Ramos (cell line): ENCODE measurements around the gene VRK2.

Experiments
- in situ Hi-C: fragments of 300-500 bp; cut with MboI; formaldehyde crosslinking; loops from one replicate; pipeline ENCODE4 v1.14.3; 2022; ENCODE audit warnings: low sequenced_read_pairs; ENCODE audit not compliant: unreplicated experiment

The VRK2 gene

GRCh38 chr2:58046585-58047372, at the start of gene VRK2:
Gene VRK2 (plus strand): TSS chr2:58046806. CDS start chr2:58048832, 2,026 bp downstream.
- in situ Hi-C loops, result no loop called here

- in situ Hi-C loops, result no loop called here
Measured at GRCh38 chr2:58006256-58006951, 40.2 kb upstream of the VRK2 start.

GRCh38 chr2:58006952-58007284, 39.7 kb upstream of the VRK2 start:
- in situ Hi-C loops, result no loop called here

GRCh38 chr2:58010599-58010998, 36.0 kb upstream of the VRK2 start:
- in situ Hi-C loops, result no loop called here

DNA sequence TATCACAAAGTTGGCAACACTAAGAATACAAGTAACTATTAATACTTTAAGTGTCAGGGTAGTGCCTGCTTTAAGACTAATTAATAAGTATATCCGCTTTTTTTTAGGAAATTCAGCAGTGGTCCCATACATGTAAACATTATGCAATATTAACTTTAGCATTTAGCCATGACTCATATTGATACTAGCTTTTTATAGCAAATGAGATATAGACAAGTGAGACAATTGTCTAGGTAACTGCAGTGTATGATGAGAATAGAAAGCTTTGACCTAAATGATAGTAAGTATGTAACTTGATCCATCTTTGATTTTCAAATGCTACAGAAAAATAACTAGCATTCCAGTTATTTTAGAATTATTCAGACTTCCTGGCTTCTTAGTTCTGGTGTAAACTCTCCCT, 27.4 kb upstream of the VRK2 start:
- in situ Hi-C loops, result no loop called here

GRCh38 chr2:58025150-58025933, 21.3 kb upstream of the VRK2 start:
- in situ Hi-C loops, result no loop called here

DNA sequence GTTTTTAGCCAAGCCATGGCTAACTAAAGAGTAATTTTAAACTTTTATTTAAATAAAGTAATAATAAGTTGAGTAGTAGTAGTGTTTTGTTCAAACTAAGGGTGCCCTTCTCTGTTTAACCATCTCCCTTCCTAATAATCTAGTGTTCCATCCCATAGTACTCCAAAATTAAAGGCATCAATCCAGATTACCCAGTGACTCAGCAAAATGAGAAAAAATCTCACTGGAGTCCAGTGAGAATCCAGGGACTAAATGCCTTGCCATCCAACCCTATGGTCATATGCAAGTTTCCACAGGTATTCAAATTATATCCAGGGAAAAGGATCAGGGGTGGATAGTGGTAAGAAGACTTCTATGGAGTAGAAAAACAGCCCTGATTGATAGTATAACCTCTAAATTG, 19.6 kb upstream of the VRK2 start:
- in situ Hi-C loops, result no loop called here

- in situ Hi-C loops, result no loop called here
Measured at GRCh38 chr2:58030771-58031170, 15.8 kb upstream of the VRK2 start.

- in situ Hi-C loops, result no loop called here
Measured at GRCh38 chr2:58032016-58032763, 14.4 kb upstream of the VRK2 start.

DNA sequence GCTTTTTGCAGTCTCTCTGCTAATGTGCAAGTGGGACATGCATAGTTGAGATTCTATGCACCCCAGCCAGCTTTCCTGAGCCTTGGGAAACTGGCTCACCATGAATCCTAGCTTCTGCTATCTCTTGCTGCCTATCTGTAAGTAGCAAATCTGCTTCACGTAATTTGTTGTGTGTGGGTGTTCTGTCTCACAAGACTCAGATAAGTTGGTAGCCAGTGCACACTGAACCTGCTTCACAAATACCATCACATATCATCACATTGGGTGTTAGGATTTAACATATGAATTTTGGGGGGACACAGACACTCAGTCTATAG, 13.9 kb upstream of the VRK2 start:
- in situ Hi-C loops, result no loop called here

DNA sequence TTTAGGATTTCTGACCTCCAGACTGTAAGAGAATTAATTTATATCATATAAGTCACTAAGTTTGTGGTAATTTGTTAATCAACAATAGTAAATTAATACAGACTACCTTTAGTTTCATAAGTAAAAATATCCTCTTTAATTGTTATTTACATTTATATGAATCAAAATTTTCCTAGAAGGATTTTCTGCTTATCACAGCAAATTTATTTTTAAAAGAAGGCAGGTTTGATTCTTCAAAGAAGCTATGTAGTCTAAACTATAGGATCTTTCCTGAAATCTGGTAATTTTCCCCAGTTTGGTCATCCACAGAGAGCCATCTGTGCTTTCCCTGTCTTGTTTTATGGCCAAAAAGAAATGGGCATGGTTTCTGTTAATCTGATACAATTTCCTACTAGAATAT, 13.1 kb upstream of the VRK2 start:
- in situ Hi-C loops, result no loop called here

GRCh38 chr2:58035352-58035751, 11.3 kb upstream of the VRK2 start:
- in situ Hi-C loops, result no loop called here

DNA sequence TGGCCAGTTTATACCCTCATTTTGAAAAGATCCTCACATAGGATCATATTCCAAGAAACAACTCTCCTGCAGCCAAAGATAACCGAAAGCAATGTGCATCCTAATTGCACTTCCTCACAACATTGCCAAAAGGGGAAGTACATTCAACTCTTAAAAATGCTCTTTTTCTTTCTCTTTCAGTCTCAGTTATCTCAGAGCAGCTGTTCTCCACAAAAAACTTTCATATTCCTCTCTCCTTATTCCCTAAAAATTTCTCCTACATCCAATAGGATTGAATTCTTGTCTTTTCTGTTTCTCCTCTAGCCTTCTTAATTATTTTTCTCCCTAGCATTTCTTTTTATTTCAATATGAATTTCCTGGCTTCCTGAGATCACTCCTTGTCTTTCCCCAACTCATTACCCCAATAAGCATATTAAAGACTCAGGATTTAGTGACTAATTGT, 7.4 kb upstream of the VRK2 start:
- in situ Hi-C loops, result no loop called here

DNA sequence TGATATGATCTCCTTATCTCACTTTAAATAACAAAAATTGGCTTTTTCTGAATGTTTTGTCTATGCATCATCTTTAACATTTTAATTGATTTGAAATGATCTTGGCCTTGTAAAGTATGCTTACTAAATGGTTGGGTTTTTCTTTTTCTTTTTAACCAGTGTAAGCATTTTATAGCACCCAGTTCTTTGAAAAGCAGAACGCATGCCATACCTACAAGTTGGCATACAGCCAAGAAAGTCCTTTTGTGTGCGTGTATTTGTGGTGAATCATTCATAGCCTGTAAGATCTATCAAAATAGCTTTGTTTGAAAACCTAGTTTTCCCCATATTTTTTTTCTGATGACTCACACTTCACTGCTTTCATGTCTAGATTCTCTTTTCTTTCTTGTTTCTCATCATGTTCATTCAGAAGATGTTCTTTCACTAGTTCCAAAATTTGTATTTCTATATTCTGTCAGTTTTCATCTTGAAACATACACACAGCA, 4.1 kb upstream of the VRK2 start:
- in situ Hi-C loops, result no loop called here

- in situ Hi-C loops, result no loop called here
Measured at GRCh38 chr2:58044145-58044544, 2.5 kb upstream of the VRK2 start.

- in situ Hi-C loops, result no loop called here
Measured at GRCh38 chr2:58045580-58046334, 849 bp upstream of the VRK2 start.

DNA sequence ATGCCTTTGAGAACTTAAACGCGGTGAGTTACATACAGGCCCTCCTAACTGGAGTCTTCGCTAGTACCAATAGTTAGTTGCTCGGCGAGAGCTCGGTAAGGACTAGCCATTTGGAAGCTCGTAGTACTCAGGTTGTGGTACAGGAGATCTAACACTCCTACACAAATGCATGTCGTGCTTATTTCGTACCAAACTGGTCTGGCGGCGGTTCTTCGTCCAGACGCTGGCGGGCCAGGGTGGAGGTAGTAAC, 346 bp upstream of the VRK2 start:
- in situ Hi-C loops, result no loop called here

GRCh38 chr2:58047373-58047935, 848 bp downstream of the VRK2 start:
- in situ Hi-C loops, result no loop called here

- in situ Hi-C loops, result no loop called here
Measured at GRCh38 chr2:58047961-58048360, 1.4 kb downstream of the VRK2 start.

- in situ Hi-C loops, result no loop called here
Measured at GRCh38 chr2:58051445-58051844, 4.8 kb downstream of the VRK2 start.
